Measurements from ENCODE around the gene SMYD2. TPM values are rescaled to one million over a fixed set of nuclear protein-coding genes. Genes with fewer than 3 reads are reported as not detected.
"Not testable (repeated sequence)": the region's sequence is repeated elsewhere in the genome, so short reads cannot be mapped to it uniquely, and the experiment has no call there.

SMYD2 gene
- polyA plus RNA-seq, 4 donors = 41.0 to 53.3 (median 46.1) TPM

GRCh38 chr1:214271174-214271858 lies 9.6 kb upstream of the SMYD2 start:
- no peak for DNase-seq (ENCODE audit: low read depth in 4 of 4, low spot score in 2 of 4)

DNA sequence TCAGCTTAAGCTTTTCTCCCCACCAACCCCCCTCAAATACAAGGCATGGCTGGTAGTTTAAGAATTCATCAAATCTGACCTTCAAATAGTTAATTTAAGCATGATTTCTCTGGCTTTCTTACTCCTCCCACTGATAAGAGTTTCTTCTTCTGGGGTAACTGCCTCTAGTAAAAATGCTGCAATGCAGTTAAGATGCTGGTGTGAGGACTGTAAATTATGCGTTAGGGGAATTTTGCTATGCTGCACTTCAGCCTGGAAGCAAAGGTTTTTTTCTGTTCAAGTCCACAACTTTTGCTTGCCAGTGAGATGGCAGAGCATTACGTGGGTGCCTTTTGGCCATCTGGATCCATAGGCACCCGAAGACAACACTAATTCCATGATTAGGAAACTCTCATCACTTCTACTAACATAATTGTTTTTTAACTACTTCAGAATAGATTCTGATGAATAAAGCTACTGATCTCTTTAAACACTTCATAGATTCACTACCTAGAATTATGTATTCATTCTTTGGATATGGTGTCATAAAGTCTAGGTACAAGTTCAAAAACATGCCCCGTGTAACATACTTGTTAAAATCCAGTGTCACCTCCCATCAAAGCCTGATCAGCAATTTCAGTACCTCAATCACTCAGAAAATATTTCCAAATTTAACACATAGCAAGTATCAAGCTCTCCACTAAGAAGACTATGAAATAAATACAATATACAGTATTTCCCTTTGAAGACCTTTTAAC lies 8.8 kb upstream of the SMYD2 start:
- DNase-seq (ENCODE audit: low read depth in 4 of 4, low spot score in 2 of 4) = no peak

DNA sequence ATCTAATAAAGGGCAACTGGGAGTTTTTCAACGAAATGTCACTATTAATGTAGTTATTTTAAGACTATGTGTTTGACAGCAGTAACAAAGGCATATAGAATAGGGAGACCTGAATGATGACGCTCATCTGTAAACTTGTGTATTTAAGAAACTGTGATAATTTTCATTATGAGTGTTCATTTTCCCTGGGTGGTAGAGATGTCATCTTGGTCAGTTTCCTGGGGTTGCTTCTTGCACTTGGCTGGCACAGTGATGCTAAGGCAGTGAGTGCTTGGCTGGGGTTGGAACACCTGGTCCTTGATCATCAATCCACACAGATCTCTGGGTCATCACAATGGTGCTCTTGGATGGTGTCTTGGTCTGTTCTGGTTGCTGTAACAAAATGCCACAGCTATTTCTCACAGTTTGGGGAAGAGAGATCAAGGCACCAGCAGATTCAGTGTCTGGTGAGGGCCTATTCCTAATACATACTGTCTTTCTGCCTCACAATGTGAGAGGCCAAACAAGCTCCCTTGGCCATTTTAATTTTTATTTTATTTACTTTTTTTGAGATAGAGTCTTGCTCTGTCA lies 7.9 kb upstream of the SMYD2 start:
- no peak for DNase-seq (ENCODE audit: low read depth in 4 of 4, low spot score in 2 of 4)

GRCh38 chr1:214275700-214276099 lies 5.3 kb upstream of the SMYD2 start:
- DNase-seq (ENCODE audit: low read depth in 4 of 4, low spot score in 2 of 4) = not testable (repeated sequence)

DNA sequence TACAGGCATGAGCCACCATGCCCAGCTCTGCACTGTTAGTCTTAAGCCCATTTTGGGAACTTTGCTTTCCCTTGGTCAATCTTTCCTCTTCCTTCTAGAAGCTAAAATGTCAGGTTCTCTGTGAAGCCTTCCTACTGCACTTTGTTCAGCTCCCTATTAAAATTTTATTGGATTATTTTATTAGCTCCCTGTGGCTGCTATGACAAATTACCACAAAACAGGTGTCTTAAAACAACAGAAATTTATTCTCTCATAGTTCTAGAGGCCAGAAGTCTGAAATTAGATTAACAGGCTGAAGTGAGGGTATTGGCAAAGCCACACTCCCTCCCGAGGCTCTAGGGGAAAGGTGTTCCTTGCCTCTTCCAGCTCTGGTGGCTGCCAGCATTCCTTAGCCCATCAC lies 4.2 kb upstream of the SMYD2 start:
- no peak for DNase-seq (ENCODE audit: low read depth in 4 of 4, low spot score in 2 of 4)

- DNase-seq (ENCODE audit: low read depth in 4 of 4, low spot score in 2 of 4) = no peak
Measured at GRCh38 chr1:214277704-214278635, 3.0 kb upstream of the SMYD2 start.

DNA sequence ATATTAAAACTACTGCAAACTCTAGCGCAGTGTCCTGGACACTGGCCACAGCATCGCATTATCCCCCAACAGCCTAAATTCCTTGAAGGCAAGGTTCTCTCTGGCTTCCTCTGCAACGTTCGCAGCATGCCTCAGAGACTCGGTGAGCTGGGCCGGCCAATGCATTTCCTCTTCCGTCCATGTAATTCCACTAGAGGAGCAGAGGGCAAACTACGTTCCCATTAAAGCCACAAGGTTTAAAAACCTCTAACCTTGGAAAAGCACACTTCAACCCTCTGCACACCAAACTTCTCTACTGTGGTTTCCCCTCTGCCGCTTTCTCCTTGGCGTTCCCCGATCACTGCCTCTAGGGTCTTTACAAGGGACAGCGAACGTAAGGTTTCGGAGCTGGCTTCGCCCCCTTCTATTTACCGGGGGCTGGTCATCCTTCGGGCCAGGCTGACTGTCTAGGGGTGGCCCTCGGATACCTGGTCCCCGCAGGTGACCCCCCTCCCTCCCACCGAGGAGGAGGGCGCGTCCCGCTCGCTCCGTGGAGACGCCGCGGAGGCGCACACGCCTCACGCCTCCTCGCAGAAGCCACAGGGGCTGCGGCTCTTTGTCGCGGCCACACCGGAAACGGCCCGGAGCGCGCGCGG lies 456 bp upstream of the SMYD2 start:
- DNase-seq (ENCODE audit: low read depth in 4 of 4, low spot score in 2 of 4) = peak in 2 of 4 donors; percentile 41 to 57

DNA sequence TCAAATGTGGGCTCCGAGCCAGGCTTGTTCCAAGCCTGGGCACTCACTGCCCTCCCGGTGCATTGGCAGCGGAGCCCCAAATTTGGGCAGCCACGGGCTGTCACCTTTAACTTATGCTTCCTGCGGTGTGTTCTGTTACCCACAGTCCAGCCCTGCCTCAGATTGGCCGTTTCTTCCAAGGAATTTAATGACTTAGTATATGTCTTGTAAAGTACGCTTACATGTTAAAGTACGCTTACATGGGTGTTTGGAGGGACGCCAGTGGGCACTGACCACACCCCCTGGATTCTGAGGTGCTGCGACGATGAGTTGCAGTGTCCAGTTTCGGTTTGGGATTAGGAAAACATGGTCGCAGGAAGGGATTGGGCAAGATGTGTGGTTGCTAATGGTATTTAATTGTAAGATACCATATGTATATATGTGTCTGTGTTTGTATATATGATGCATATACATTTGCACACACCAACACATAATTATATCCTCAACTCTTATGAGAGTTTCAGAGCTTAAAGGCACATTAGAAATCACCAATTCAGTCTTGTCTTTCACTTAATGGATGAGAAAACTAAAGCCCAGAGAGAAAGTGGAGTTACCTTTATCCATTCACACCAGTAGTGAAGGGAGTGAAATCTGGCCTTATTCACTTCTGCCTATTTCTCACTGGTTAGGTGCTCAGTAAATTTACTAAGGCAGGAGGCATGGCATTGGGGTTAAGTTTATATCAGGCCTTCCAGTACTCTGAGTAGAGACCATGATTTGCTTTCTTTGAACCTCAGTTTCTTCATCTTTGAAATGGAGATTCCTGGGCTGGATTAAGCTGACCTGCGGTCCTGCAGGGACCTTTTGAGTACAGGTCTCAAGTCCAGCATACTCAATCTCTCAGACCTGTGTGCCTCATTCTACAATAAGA lies 1.0 kb downstream of the SMYD2 start:
- no peak for DNase-seq (ENCODE audit: low read depth in 4 of 4, low spot score in 2 of 4)

DNA sequence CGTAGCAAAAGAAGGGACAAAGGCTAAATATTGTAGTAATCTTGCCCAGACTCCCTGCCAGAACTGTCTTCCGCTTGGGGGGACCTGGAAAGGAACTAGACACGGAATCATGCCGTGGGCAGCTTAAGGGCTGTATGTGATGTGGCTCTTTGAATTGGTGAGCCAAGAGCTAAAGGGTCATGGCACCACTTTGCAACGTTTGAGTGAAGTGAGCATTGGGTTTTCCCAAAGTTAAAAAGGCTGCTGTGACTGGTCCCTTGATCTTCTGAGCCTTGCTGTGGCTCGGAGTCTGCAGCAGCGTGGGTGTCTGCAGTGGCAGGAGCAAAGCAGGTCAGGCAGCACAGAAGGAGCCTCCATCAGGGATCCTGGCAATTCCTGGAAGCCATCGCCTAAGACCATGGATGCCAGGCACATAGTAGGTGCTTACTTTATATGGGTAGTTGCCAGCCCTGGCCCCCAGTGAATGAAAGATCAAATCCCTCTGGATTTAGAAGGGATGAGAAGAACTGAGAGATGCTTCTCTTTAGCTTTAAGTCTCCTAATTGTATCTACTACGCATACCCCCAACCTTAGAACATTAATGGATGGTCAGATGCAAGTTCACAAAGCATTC lies 1.8 kb downstream of the SMYD2 start:
- DNase-seq (ENCODE audit: low read depth in 4 of 4, low spot score in 2 of 4) = no peak

DNA sequence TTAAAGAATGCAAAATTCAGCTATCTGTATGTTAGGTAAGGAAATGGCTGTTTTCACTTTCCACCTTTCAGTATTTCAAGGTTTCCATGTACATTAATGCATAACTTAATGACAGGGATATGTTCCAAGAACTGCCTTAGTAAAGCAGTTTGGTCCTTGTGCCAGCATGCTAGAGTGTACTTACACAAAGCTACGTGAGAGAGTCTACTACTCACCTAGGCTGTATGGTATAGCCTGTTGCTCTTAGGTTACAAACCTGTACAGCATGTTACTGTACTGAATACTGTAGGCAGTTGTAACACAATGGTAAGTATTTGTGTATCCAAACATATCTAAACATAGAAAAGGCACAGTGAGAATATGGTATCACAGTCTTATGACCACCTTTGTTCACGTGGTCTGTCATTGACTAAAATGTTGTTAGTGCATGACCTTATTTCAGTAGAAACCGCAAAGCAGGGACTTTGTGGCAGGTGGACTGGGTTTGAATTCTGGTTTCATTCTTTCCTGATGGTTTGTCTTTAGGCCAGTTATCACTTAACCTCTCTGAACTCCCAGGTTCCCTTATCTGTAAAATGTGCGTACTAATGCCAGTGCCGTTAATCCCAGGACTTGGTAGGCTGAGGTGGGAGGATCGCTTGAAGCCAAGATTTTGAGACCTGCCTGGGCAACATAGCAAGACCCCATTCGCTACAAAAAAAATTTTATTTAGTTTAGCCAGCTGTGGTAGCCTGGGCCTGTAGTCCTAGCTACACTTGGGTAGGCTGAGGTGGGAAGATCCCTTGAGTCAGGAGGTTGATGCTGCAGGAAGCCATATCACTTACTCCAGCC lies 4.9 kb downstream of the SMYD2 start:
- no peak for DNase-seq (ENCODE audit: low read depth in 4 of 4, low spot score in 2 of 4)

DNA sequence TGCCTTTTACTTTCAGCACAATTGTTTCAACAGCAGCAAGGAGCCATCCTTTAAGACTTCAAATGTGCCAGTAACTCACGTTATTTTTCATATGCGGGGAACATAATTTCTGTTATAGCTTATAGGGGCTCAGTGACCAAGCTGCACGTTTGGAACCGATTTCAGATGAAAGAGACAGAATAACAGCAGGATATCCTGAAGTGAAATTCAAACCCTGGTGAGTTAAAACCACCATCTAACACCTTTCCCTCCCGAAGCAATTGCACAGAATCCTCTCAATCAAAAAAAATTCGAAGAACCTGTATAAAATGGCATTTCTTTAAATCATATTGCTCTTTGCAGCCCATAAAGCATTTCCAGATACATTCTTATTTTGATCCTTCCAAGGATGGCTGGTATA lies 6.9 kb downstream of the SMYD2 start:
- no peak for DNase-seq (ENCODE audit: low read depth in 4 of 4, low spot score in 2 of 4)

- no peak for DNase-seq (ENCODE audit: low read depth in 4 of 4, low spot score in 2 of 4)
Measured at GRCh38 chr1:214289574-214290272, 8.8 kb downstream of the SMYD2 start.

GRCh38 chr1:214290424-214291037 lies 9.6 kb downstream of the SMYD2 start:
- DNase-seq (ENCODE audit: low read depth in 4 of 4, low spot score in 2 of 4) = no peak

DNA sequence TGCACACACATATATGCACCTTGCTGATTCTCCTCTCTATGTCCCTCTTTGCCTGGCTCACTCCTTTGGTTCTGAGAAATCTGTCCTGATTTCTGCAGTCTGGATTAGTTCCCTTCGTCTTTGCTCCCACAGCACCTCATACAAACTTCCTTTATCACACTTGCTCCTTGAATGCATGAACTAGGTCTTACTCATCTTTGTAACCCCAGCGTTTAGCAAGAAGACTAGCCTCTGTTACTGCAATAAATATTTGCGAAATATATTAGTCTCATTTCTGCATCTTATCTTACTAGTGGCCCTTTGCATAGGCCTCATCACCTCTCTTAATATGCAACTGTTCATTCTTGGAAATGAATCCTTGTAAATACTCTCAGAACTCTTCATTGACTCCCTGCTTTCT lies 11.4 kb downstream of the SMYD2 start:
- no peak for DNase-seq (ENCODE audit: low read depth in 4 of 4, low spot score in 2 of 4)

DNA sequence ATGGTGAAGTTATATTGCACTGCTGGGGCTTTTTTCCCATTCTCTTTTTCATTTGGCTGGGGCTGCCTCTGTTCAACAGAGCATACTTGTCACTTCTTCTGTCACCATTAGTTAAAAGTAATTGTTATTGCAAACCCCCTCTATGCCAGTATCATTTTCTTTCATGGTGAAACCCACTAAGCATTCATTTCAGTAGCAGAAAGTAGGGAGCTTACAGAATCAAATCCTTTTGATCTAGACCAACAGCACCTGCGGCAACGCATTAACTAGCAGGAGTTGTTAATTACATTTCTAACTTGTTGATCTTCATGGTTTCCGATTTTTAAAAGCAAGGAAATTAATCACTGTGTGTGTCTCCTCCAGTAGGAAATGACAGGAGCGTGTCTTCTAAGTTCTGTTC lies 15.0 kb downstream of the SMYD2 start:
- no peak for DNase-seq (ENCODE audit: low read depth in 4 of 4, low spot score in 2 of 4)

DNA sequence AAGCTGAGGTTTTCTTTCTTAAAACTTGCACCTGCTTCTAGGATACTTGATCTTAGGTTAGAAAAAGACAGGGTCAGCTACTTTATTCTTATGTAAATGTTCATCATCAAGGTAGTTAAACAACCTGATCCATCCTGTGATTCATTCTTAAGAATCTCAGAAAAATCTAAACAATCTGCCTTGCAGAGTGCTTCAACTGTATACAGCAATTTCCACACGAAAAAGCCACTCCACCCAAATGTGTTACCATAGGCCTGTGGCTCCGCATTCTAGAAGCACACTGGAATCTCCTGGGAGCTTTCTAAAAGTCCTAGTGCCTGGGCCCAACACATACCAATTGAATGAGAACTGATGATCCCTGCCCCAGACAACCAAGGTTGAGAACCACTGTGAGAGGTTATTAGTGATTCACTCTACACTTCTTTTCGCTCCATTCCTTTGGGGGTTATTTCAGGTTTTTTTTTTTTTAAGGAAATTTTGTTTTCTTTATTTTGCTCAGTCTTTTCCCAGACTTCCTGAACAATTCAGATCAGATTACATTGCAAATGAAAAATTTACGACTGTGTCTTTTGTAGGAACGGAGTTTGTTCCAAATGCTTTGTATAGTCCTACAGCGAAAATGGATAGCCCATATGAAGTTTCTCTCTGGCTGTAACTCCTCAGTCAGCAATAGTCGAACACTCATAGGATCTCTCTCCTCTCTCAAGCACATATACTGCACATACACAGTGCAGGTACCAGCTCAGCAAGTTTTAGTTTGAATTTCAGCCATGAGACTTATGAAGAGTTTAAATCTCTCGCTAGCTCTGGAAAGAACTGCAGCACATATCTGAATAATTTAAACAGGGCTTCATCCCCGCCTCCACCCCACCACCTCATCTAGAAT lies 16.1 kb downstream of the SMYD2 start:
- no peak for DNase-seq (ENCODE audit: low read depth in 4 of 4, low spot score in 2 of 4)
